Panc1 (cell line): ENCODE data around the gene NR4A1. TPM values are rescaled to one million over a fixed set of nuclear protein-coding genes. Genes with fewer than 3 reads are reported as not detected.

ENCODE experiments used
- ATAC-seq: fragments of 200-7000 bp; cut with Tn5 transposase; 2 replicates; pipeline ENCODE4 v1.9.1; 2020; ENCODE audit warnings: mild to moderate bottlenecking, moderate library complexity
- BruUV-seq: library from RNA; stranded (reverse); fragments of 400-500 nt; replicated peaks from 2 replicates; lab custom pipeline; 2021; lab: Mats Ljungman, UMichigan
- CTCF ChIA-PET: fragments of 300-600 bp; sonication (Branson Sonifier 250); formaldehyde crosslinking; loops from one replicate; lab custom pipeline; 2022; ENCODE audit warnings: antibody characterized with exemption; lab: Charles Lee
- POLR2A ChIA-PET: fragments of 300-600 bp; sonication (Branson Sonifier 250); formaldehyde crosslinking; loops from one replicate; lab custom pipeline; 2022; ENCODE audit warnings: antibody characterized with exemption; lab: Charles Lee
- DNase-seq: peaks from one replicate; pipeline ENCODE4 v3.0.0-alpha.2; 2010; ENCODE audit warnings: low read depth, low spot score
- H3K27ac ChIP-seq: 2 replicates; pipeline ENCODE4 v1.5.1; 2011; ENCODE audit warnings: mild to moderate bottlenecking, low read length, inconsistent platforms
- H3K27me3 ChIP-seq: fragments of 200-500 bp; sonication (Bioruptor generic); 2 replicates; pipeline ENCODE4 v1.6.0; 2014; ENCODE audit warnings: low read length, inconsistent platforms; ENCODE audit not compliant: control insufficient read depth, insufficient read depth
- H3K36me3 ChIP-seq: fragments of 200-500 bp; sonication (Bioruptor generic); 2 replicates; pipeline ENCODE4 v1.5.1; 2014; ENCODE audit warnings: inconsistent platforms, mild to moderate bottlenecking, low read length, moderate library complexity; ENCODE audit not compliant: control insufficient read depth, insufficient read depth
- H3K4me1 ChIP-seq: 2 replicates; pipeline ENCODE4 v1.5.1; 2011; ENCODE audit warnings: inconsistent platforms, mild to moderate bottlenecking, low read length, moderate library complexity; ENCODE audit not compliant: control insufficient read depth, insufficient read depth
- H3K4me3 ChIP-seq, 2 experiments: 2 replicates each; pipeline ENCODE4 v1.5.1; 2011 to 2012; ENCODE audit warnings: low read depth in 2 of 2, low read length in 2 of 2, mild to moderate bottlenecking in 2 of 2, inconsistent platforms in 1 of 2, moderate library complexity in 1 of 2
- H3K9me3 ChIP-seq: fragments of 200-500 bp; sonication (Bioruptor generic); 2 replicates; pipeline ENCODE4 v1.5.1; 2014; ENCODE audit warnings: low read depth, mild to moderate bottlenecking, inconsistent platforms, low read length, moderate library complexity; ENCODE audit not compliant: control insufficient read depth, insufficient read depth
- CTCF ChIP-seq: fragments of 450-650 bp; IDR thresholded peaks from 2 replicates; pipeline ENCODE4 v1.5.1; 2017; ENCODE audit warnings: mild to moderate bottlenecking
- POLR2AphosphoS5 ChIP-seq: IDR thresholded peaks from 2 replicates; pipeline ENCODE4 v1.6.1; 2012; ENCODE audit warnings: mild to moderate bottlenecking, low read depth, low read length, moderate library complexity
- REST ChIP-seq, 2 experiments: IDR thresholded peaks; 2 replicates each; pipeline ENCODE4 v1.6.1; 2011 to 2012; ENCODE audit warnings: low read depth in 2 of 2, control low read depth in 1 of 2, low read length in 1 of 2, mild to moderate bottlenecking in 1 of 2, moderate library complexity in 1 of 2; ENCODE audit not compliant: insufficient read depth in 1 of 2
- SIN3A ChIP-seq: IDR thresholded peaks from 2 replicates; pipeline ENCODE4 v1.6.1; 2012; ENCODE audit warnings: low read depth, mild to moderate bottlenecking, low read length, moderate library complexity, borderline replicate concordance; ENCODE audit not compliant: insufficient read depth
- TCF7L2 ChIP-seq: IDR thresholded peaks from 2 replicates; pipeline ENCODE4 v1.6.1; 2011; ENCODE audit warnings: mild to moderate bottlenecking, low read depth, low read length, inconsistent platforms
- in situ Hi-C: cut with HindIII; loops from 2 replicates; pipeline ENCODE4 v1.10.0; 2016; ENCODE audit warnings: low sequenced_read_pairs, low pct_unique_long_range_greater_than_20kb
- intact Hi-C: fragments of 100-400 bp; cut with micrococcal nuclease; formaldehyde crosslinking; loops from one replicate; pipeline ENCODE4 v1.10.0; 2022; ENCODE audit not compliant: unreplicated experiment
- total RNA-seq: library from RNA; stranded (reverse); gene quantifications from one replicate; pipeline ENCODE4 v1.2.1, GENCODE V29; 2021; ENCODE audit not compliant: unreplicated experiment

The NR4A1 gene
- total RNA-seq, 1 experiment from 2014 or later = 2.0 TPM

DNA sequence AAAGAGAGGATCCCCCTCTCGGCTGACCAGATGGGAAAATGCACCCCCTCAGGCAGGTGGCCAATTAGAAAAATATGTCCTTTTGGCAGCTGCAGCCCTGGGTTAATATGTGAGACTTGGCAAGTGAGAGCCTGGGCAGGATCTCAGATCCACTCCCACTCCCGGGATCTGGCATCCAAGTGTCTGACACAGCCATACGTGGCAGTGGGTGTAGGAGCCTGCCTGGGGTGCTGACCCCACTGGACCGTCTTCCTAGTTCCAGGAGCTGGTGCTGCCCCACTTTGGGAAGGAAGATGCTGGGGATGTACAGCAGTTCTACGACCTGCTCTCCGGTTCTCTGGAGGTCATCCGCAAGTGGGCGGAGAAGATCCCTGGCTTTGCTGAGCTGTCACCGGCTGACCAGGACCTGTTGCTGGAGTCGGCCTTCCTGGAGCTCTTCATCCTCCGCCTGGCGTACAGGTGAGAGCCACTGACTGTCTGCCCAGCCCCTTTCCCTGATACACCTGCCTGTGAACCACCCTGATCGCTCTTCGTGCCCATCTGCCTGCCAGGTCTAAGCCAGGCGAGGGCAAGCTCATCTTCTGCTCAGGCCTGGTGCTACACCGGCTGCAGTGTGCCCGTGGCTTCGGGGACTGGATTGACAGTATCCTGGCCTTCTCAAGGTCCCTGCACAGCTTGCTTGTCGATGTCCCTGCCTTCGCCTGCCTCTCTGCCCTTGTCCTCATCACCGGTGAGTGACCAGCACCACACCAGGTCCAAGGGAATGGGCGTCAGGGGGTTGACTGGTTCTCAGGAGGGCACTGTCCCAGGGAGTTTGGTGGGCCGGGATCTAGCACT is 5.8 kb downstream of the NR4A1 start:
- DNase-seq = no peak
- Histone ChIP-seq H3K27me3 (no peaks in the 10 kb centered on the region), H3K36me3 (no peaks in the 10 kb centered on the region), H3K4me3 (no peak overlapping the region), H3K4me1 (no peaks in the 10 kb centered on the region), H3K27ac (no peak overlapping the region), H3K9me3 (no peaks in the 10 kb centered on the region)
- no peak for ATAC-seq
- intact Hi-C loops (no loop called here), in situ Hi-C loops (no loop called here)
- no TSS peak for BruUV-seq
- TF ChIP-seq TCF7L2 = no peak
- no peak for TF ChIP-seq REST (IDR thresholded peaks at IDR 0.05; ENCODE audit: insufficient read depth in 1 of 2, low read depth in 2 of 2, low read length in 1 of 2)
- TF ChIP-seq POLR2AphosphoS5 = no peak
- TF ChIP-seq SIN3A = no peak
- TF ChIP-seq CTCF = no peak
- POLR2A ChIA-PET = no interaction called here
- CTCF ChIA-PET = interaction anchor here (1.0 kb wide), 1 partner anchor 31 kb away, joined by 3 read pairs; no protein-coding TSS in a partner anchor

DNA sequence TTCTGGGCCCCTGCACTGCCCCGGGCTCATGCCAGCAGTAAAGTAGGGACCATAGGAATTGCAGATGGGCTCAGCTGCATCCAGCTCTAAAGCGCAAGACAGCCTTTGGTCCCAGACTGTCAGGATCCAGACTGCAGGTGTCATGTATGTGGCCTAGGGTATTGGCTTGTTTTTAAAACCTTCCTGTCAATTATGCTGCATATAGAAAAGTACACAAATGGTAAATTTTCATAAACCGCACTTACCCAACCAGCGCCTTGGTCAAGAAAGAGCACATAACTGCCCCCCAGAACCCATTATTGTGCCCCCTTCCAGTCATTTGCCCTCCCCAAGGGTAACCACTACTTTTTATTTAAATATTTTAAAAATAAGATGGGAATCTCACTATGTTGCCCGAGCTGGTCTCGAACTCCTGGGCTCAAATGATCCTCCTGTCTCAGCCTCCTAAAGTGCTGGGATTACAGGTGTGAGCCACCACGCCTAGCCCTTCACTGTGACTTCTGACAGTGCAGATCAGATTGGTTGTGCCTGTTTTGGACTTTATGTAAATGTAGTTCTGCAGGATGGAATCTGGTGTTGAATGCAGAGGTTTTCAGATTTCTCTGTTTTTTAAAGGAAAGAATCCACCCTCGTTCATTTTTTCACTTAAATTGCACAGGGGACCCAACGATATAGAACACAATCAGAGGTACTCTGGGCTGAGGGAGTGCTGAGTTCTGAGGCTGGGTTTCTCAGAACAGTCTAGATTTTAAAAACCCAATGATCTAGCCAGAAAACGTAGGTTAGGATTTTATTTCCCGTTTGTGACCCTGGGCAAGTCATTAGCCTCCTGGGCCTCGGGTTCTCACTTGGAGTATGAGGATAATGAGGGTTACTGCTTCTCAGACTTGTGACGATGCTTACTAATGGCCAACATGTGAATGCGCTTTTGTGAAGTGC is 6.7 kb downstream of the NR4A1 start:
- in situ Hi-C loops = no loop called here
- CTCF ChIA-PET = interaction anchor here (1.0 kb wide), 1 partner anchor 32 kb away, joined by 3 read pairs; no protein-coding TSS in a partner anchor
- POLR2A ChIA-PET = no interaction called here
- Histone ChIP-seq H3K27me3 (no peaks in the 10 kb centered on the region), H3K4me1 (no peaks in the 10 kb centered on the region), H3K27ac (no peak overlapping the region), H3K4me3 (no peak overlapping the region), H3K9me3 (no peaks in the 10 kb centered on the region), H3K36me3 (no peaks in the 10 kb centered on the region)
- no peak for DNase-seq
- BruUV-seq = no TSS peak
- ATAC-seq = no peak
- intact Hi-C loops = no loop called here
- TF ChIP-seq TCF7L2 = no peak
- TF ChIP-seq REST (IDR thresholded peaks at IDR 0.05; ENCODE audit: insufficient read depth in 1 of 2, low read depth in 2 of 2, low read length in 1 of 2) = no peak
- TF ChIP-seq SIN3A = no peak
- TF ChIP-seq CTCF = no peak
- TF ChIP-seq POLR2AphosphoS5 = no peak
